ENCODE data around the gene LRRTM4. TPM values are rescaled to one million over a fixed set of nuclear protein-coding genes. Genes with fewer than 3 reads are reported as not detected.
"Not testable (repeated sequence)": the region's sequence is repeated elsewhere in the genome, so short reads cannot be mapped to it uniquely, and the experiment has no call there.

LRRTM4 gene
- polyA plus RNA-seq, 4 donors: 1.1 to 2.3 (median 1.4) TPM

- no peak for DNase-seq (ENCODE audit: low read depth in 4 of 4, low spot score in 2 of 4)
Observed at GRCh38 chr2:76809136-76809535, 713.0 kb downstream of the LRRTM4 start.

GRCh38 chr2:76808732-76809131 is 713.4 kb downstream of the LRRTM4 start:
- peak in 2 of 4 donors; percentile 27 to 31 for DNase-seq (ENCODE audit: low read depth in 4 of 4, low spot score in 2 of 4)

GRCh38 chr2:76793647-76794334 is 728.4 kb downstream of the LRRTM4 start:
- DNase-seq (ENCODE audit: low read depth in 4 of 4, low spot score in 2 of 4): no peak

- not testable (repeated sequence) for DNase-seq (ENCODE audit: low read depth in 4 of 4, low spot score in 2 of 4)
Observed at GRCh38 chr2:76781313-76781712, 740.9 kb downstream of the LRRTM4 start.

- no peak for DNase-seq (ENCODE audit: low read depth in 4 of 4, low spot score in 2 of 4)
Observed at GRCh38 chr2:76763276-76763675, 758.9 kb downstream of the LRRTM4 start.

- no peak for DNase-seq (ENCODE audit: low read depth in 4 of 4, low spot score in 2 of 4)
Observed at GRCh38 chr2:76760367-76760704, 761.8 kb downstream of the LRRTM4 start.

GRCh38 chr2:76759634-76760366 is 762.4 kb downstream of the LRRTM4 start:
- no peak for DNase-seq (ENCODE audit: low read depth in 4 of 4, low spot score in 2 of 4)

- DNase-seq (ENCODE audit: low read depth in 4 of 4, low spot score in 2 of 4): no peak
Observed at GRCh38 chr2:76752506-76752905, 769.7 kb downstream of the LRRTM4 start.

- DNase-seq (ENCODE audit: low read depth in 4 of 4, low spot score in 2 of 4): no peak
Observed at GRCh38 chr2:76749858-76750257, 772.3 kb downstream of the LRRTM4 start.

- no peak for DNase-seq (ENCODE audit: low read depth in 4 of 4, low spot score in 2 of 4)
Observed at GRCh38 chr2:76748581-76749296, 773.4 kb downstream of the LRRTM4 start.

- DNase-seq (ENCODE audit: low read depth in 4 of 4, low spot score in 2 of 4): no peak
Observed at GRCh38 chr2:76745605-76746004, 776.6 kb downstream of the LRRTM4 start.

GRCh38 chr2:76737607-76738006 is 784.6 kb downstream of the LRRTM4 start:
- DNase-seq (ENCODE audit: low read depth in 4 of 4, low spot score in 2 of 4): no peak

- DNase-seq (ENCODE audit: low read depth in 4 of 4, low spot score in 2 of 4): no peak
Observed at GRCh38 chr2:76733736-76734135, 788.4 kb downstream of the LRRTM4 start.

- DNase-seq (ENCODE audit: low read depth in 4 of 4, low spot score in 2 of 4): no peak
Observed at GRCh38 chr2:76731157-76731556, 791.0 kb downstream of the LRRTM4 start.

GRCh38 chr2:76730021-76730420 is 792.2 kb downstream of the LRRTM4 start:
- DNase-seq (ENCODE audit: low read depth in 4 of 4, low spot score in 2 of 4): no peak

GRCh38 chr2:76721226-76721625 is 801.0 kb downstream of the LRRTM4 start:
- DNase-seq (ENCODE audit: low read depth in 4 of 4, low spot score in 2 of 4): no peak

GRCh38 chr2:76713312-76713711 is 808.9 kb downstream of the LRRTM4 start:
- no peak for DNase-seq (ENCODE audit: low read depth in 4 of 4, low spot score in 2 of 4)

- no peak for DNase-seq (ENCODE audit: low read depth in 4 of 4, low spot score in 2 of 4)
Observed at GRCh38 chr2:76711490-76711889, 810.7 kb downstream of the LRRTM4 start.

GRCh38 chr2:76700894-76701293 is 821.3 kb downstream of the LRRTM4 start:
- no peak for DNase-seq (ENCODE audit: low read depth in 4 of 4, low spot score in 2 of 4)

GRCh38 chr2:76697998-76698713 is 824.0 kb downstream of the LRRTM4 start:
- DNase-seq (ENCODE audit: low read depth in 4 of 4, low spot score in 2 of 4): not testable (repeated sequence)

All from left renal cortex interstitium (tissue), 4 donors.